IMR-90 (cell line): Measurements from ENCODE around the gene NT5DC1. TPM values are rescaled to one million over a fixed set of nuclear protein-coding genes. Genes with fewer than 3 reads are reported as not detected.

Experiments used
- ATAC-seq: fragments of 200-7000 bp; cut with Tn5 transposase; 2 replicates; pipeline ENCODE4 v1.9.1; 2020; ENCODE audit warnings: low read depth, mild to moderate bottlenecking, moderate library complexity
- BruUV-seq: library from RNA; stranded (reverse); fragments of 400-500 nt; replicated peaks from 2 replicates; lab custom pipeline; 2021; lab: Mats Ljungman, UMichigan
- CTCF ChIA-PET: fragments of 300-600 bp; formaldehyde crosslinking; extraction: SDS; loops from one replicate; lab custom pipeline; 2021; ENCODE audit warnings: antibody characterized with exemption; lab: Yijun Ruan, JAX
- POLR2A ChIA-PET: fragments of 300-600 bp; sonication (Branson Sonifier 250); formaldehyde crosslinking; loops from one replicate; lab custom pipeline; 2022; ENCODE audit warnings: antibody characterized with exemption; ENCODE audit not compliant: unreplicated experiment; lab: Charles Lee
- DNase-seq: peaks from one replicate; pipeline ENCODE4 v3.0.0; 2013
- H2AFZ ChIP-seq: replicated peaks from 2 replicates; pipeline ENCODE3; 2013; ENCODE audit warnings: low read length, mild to moderate bottlenecking; ENCODE audit not compliant: poor library complexity
- H2AK5ac ChIP-seq: 2 replicates; pipeline ENCODE4 v1.6.1; 2013; ENCODE audit warnings: low read depth, low read length, inconsistent platforms
- H2AK9ac ChIP-seq: replicated peaks from 2 replicates; pipeline ENCODE3; 2013; ENCODE audit warnings: mild to moderate bottlenecking, low read depth, low read length, moderate library complexity; ENCODE audit not compliant: poor library complexity
- H2BK120ac ChIP-seq: 2 replicates; pipeline ENCODE4 v1.6.1; 2013; ENCODE audit warnings: low read depth, low read length, inconsistent platforms
- H2BK15ac ChIP-seq: 3 replicates; pipeline ENCODE4 v1.6.1; 2013; ENCODE audit warnings: low read depth, low read length, inconsistent platforms
- H2BK20ac ChIP-seq: 2 replicates; pipeline ENCODE4 v1.6.1; 2013; ENCODE audit warnings: low read depth, mild to moderate bottlenecking, inconsistent platforms, low read length, moderate library complexity
- H2BK5ac ChIP-seq: 2 replicates; pipeline ENCODE4 v1.6.1; 2013; ENCODE audit warnings: mild to moderate bottlenecking, low read depth, low read length, inconsistent platforms; ENCODE audit not compliant: poor library complexity, severe bottlenecking
- H3K14ac ChIP-seq: replicated peaks from 2 replicates; pipeline ENCODE4 v1.6.1; 2013; ENCODE audit warnings: low read depth, low read length, inconsistent platforms
- H3K18ac ChIP-seq: 2 replicates; pipeline ENCODE4 v1.6.1; 2013; ENCODE audit warnings: low read depth, low read length, control low read depth
- H3K23ac ChIP-seq: 2 replicates; pipeline ENCODE4 v1.6.1; 2013; ENCODE audit warnings: low read depth, low read length, inconsistent platforms
- H3K27ac ChIP-seq: 2 replicates; pipeline ENCODE4 v1.5.1; 2013; ENCODE audit warnings: mild to moderate bottlenecking, control low read depth, low read length; ENCODE audit not compliant: insufficient read depth
- H3K27me3 ChIP-seq: 2 replicates; pipeline ENCODE4 v1.6.1; 2013; ENCODE audit warnings: low read length; ENCODE audit not compliant: control insufficient read depth, insufficient read depth
- H3K36me3 ChIP-seq: 2 replicates; pipeline ENCODE4 v1.6.1; 2013; ENCODE audit warnings: low read length, mixed read lengths; ENCODE audit not compliant: control insufficient read depth, insufficient read depth
- H3K4ac ChIP-seq: 2 replicates; pipeline ENCODE4 v1.6.1; 2013; ENCODE audit warnings: low read depth, low read length, inconsistent platforms
- H3K4me1 ChIP-seq: 2 replicates; pipeline ENCODE4 v1.6.1; 2013; ENCODE audit warnings: low read length, mixed read lengths; ENCODE audit not compliant: control insufficient read depth, insufficient read depth
- H3K4me2 ChIP-seq: 2 replicates; pipeline ENCODE4 v1.6.1; 2013; ENCODE audit warnings: low read depth, mild to moderate bottlenecking, control low read depth, low read length, moderate library complexity
- H3K4me3 ChIP-seq: 2 replicates; pipeline ENCODE4 v1.5.1; 2013; ENCODE audit warnings: low read depth, mild to moderate bottlenecking, control low read depth, low read length, moderate library complexity; ENCODE audit not compliant: insufficient read depth
- H3K56ac ChIP-seq: 2 replicates; pipeline ENCODE4 v1.6.1; 2013; ENCODE audit warnings: low read length, inconsistent platforms; ENCODE audit not compliant: insufficient read depth; ENCODE audit errors: extremely low read depth
- H3K79me1 ChIP-seq, 2 experiments: 2 replicates each; pipeline ENCODE4 v1.6.1; 2013; ENCODE audit warnings: low read length in 2 of 2, inconsistent platforms in 1 of 2, low read depth in 1 of 2
- H3K9ac ChIP-seq: 2 replicates; pipeline ENCODE4 v1.6.1; 2013; ENCODE audit warnings: low read depth, low read length, control low read depth
- H3K9me1 ChIP-seq: 2 replicates; pipeline ENCODE4 v1.6.1; 2013; ENCODE audit warnings: low read length, inconsistent platforms; ENCODE audit not compliant: insufficient read depth
- H3K9me3 ChIP-seq: 2 replicates; pipeline ENCODE4 v1.6.1; 2013; ENCODE audit warnings: low read length; ENCODE audit not compliant: control insufficient read depth, insufficient read depth
- H4K20me1 ChIP-seq: 2 replicates; pipeline ENCODE4 v1.6.1; 2013; ENCODE audit warnings: low read length, inconsistent platforms; ENCODE audit not compliant: insufficient read depth
- H4K5ac ChIP-seq: 2 replicates; pipeline ENCODE4 v1.6.1; 2013; ENCODE audit warnings: mild to moderate bottlenecking, low read depth, low read length, control low read depth
- H4K8ac ChIP-seq, 2 experiments: 2 replicates each; pipeline ENCODE4 v1.6.1; 2013; ENCODE audit warnings: low read depth in 2 of 2, low read length in 2 of 2, control low read depth in 1 of 2, inconsistent platforms in 1 of 2
- H4K91ac ChIP-seq: 2 replicates; pipeline ENCODE4 v1.6.1; 2013; ENCODE audit warnings: low read depth, low read length, inconsistent platforms; ENCODE audit not compliant: insufficient read depth
- FOS ChIP-seq: fragments of 150-350 bp; IDR thresholded peaks from 2 replicates; pipeline ENCODE4 v1.6.1; 2016; ENCODE audit warnings: low read depth, low read length
- MAFK ChIP-seq: IDR thresholded peaks from 2 replicates; pipeline ENCODE4 v1.6.1; 2012; ENCODE audit warnings: low read depth, low read length, improper control_type of control experiment
- WGBS, 2 experiments: methylation state at CpG; one replicate each; pipeline versions ENCODE4 v1.1.5 to v1.1.7; 2013; ENCODE audit warnings: missing lambda C conversion rate in 2 of 2; ENCODE audit not compliant: insufficient read length in 1 of 2; ENCODE audit errors: extremely low coverage in 2 of 2; 5-methylcytosine and 5-hydroxymethylcytosine counted together
- dilution Hi-C: fragments of 300-500 bp; cut with HindIII; formaldehyde crosslinking; loops from one replicate; pipeline ENCODE4 v1.14.3; 2018; ENCODE audit warnings: low sequenced_read_pairs; ENCODE audit not compliant: unreplicated experiment
- in situ Hi-C: fragments of 300-500 bp; cut with MboI; formaldehyde crosslinking; loops from 3 replicates; pipeline ENCODE4 v1.14.3; 2019; ENCODE audit warnings: low sequenced_read_pairs, inconsistent platforms, mixed read lengths
- intact Hi-C: fragments of 100-400 bp; cut with micrococcal nuclease; formaldehyde crosslinking; loops from 2 replicates; pipeline ENCODE4 v1.10.0; 2022
- polyA plus RNA-seq, 3 experiments: library from polyadenylated mRNA; depleted of rRNA; stranded (reverse); fragments of >200 nt; gene quantifications; 2 replicates each; pipeline ENCODE4 v1.2.3, GENCODE V29; 2012; ENCODE audit warnings: low replicate concordance in 1 of 3
- total RNA-seq: library from RNA; depleted of rRNA; stranded (reverse); fragments of >200 nt; gene quantifications from 2 replicates; pipeline ENCODE4 v1.2.3, GENCODE V29; 2012

Gene NT5DC1
- total and polyA plus RNA-seq, 2 of the 4 experiments (the other 2 are of a cell fraction): 11.7 to 16.8 TPM

- WGBS, 2 experiments: no CpG with 5 or more reads among the region's 1 CpG
- Histone ChIP-seq H4K5ac (no peak overlapping the region), H3K4me3 (no peak overlapping the region), H2BK120ac (no peak overlapping the region), H3K56ac (no peak overlapping the region), H2BK5ac (no peak overlapping the region), H3K14ac (no peak overlapping the region), H3K18ac (no peak overlapping the region), H4K20me1 (0 out of 2 replicates have a peak, but pooled peaks cover 3% of the 10 kb centered on the region), H3K9me3 (no peaks in the 10 kb centered on the region), H3K4ac (no peak overlapping the region), H4K8ac (no peak overlapping the region), H3K27ac (no peak overlapping the region), H3K9me1 (peaks cover 9% of the 10 kb centered on the region), H3K4me1 (peaks cover 15% of the 10 kb centered on the region), H3K9ac (no peak overlapping the region), H3K79me1 (peaks cover 16 to 40% of the 10 kb centered on the region in 2 experiments; a peak in 3 of 4 replicates), H3K4me2 (no peak overlapping the region), H3K36me3 (peaks cover 5% of the 10 kb centered on the region), H2BK15ac (no peak overlapping the region), H4K91ac (no peak overlapping the region), H2AK5ac (no peak overlapping the region), H2AK9ac (no peak overlapping the region), H2AFZ (no peak overlapping the region), H3K23ac (no peak overlapping the region), H2BK20ac (no peak overlapping the region), H3K27me3 (no peaks in the 10 kb centered on the region)
- ATAC-seq (no peak), DNase-seq (no peak)
- CTCF ChIA-PET: no interaction called here
- intact Hi-C loops: no loop called here
- dilution Hi-C loops: no loop called here
- in situ Hi-C loops: no loop called here
- TF ChIP-seq FOS: no peak
- peak; percentile 31; the same call in 1 of the 2 replicates for TF ChIP-seq MAFK
- POLR2A ChIA-PET: no interaction called here
- no TSS peak for BruUV-seq
These were observed 156.0 kb downstream of the NT5DC1 start for GRCh38 chr6:116256694-116257093.
